Erythroblast (primary cell): ENCODE data around the gene SLC29A4.

Experiments
- GATA1 ChIP-seq: IDR thresholded peaks from 2 replicates; pipeline ENCODE4 v1.6.1; 2011; ENCODE audit warnings: low read depth, mild to moderate bottlenecking, control low read depth, low read length, moderate library complexity
- POLR2A ChIP-seq: IDR thresholded peaks from 2 replicates; pipeline ENCODE4 v1.6.1; 2011; ENCODE audit warnings: mild to moderate bottlenecking, low read length

DNA sequence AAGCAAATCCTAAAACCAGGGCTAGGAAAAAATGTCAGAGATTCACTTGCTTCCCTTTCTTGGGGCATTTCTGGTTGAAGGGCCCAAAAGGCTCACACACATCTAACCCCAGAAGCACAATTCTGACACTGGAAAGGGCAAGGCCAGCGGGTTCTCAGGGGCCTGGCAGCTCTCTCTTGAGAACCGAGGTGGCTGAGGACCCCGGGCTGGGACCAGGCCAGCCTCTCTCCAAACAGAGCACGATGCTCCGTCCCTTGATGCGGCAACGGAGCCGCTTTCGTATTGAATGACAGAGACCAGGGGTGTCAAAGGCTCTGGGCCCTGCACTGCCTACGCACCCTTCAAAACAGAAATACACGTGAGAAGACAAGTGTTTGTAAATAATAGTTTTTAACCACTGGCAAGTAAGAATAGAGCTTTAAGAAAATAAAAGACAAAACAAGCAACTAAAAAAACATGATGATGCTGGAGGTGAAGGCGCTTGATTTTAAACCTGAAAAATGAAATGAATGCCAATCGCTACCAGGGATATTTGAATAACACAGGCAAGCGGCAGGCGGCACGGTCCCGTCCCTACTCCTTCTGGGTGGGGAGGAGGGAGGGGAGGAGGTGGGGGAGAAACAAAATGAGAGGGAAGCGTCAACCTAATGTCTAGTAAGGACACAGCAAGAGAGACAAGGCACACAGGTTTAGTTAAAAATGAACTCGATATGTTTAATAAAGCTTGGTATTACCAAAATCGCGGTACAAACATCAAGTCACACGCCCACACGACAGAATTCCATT, 68.0 kb downstream of the SLC29A4 start:
- TF ChIP-seq POLR2A: no peak
- TF ChIP-seq GATA1: no peak
